HG03575 (cell line): ENCODE results near the gene SIK3.

Experiments used
- ATAC-seq: cut with Tn5 transposase; IDR thresholded peaks from one replicate; pipeline ENCODE4 v1.9.1; 2021; ENCODE audit not compliant: unreplicated experiment, insufficient number of reproducible peaks, low FRiP score; ENCODE audit errors: extremely low read depth

The SIK3 gene

GRCh38 chr11:117022526-117022925 is 75.7 kb downstream of the SIK3 start:
- no peak for ATAC-seq

DNA sequence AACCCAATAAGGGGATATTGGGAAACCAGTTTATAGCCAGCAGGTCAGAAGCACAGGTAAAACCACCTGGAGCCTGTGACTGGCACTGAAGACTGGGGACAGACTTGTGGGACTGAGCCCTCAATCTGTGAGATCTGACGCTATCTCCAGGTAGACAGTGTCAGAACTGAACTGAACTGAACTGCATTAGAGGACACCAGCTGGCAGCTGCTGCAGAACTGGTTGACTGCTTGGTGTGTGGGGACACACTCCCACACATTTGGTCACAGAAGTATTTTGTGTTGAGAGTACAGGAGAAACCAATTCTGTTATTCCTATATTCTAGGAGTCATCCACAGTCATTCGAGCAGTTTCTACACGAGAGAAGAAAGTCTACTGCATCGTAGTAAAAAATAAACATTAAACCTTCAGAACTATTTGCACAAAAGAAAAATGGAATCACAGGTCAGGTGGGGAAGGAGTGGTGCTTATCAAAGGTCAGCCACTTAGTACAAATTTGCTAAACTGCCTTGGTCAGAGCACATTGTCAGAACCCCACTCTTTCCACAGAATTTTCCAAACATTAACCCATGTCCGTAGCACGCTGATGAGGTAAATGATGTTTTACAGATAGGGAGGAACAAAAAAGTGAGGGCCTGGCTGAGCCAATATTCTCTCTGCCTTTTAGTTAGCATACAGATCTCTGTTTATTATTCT is 77.2 kb downstream of the SIK3 start:
- no peak for ATAC-seq

DNA sequence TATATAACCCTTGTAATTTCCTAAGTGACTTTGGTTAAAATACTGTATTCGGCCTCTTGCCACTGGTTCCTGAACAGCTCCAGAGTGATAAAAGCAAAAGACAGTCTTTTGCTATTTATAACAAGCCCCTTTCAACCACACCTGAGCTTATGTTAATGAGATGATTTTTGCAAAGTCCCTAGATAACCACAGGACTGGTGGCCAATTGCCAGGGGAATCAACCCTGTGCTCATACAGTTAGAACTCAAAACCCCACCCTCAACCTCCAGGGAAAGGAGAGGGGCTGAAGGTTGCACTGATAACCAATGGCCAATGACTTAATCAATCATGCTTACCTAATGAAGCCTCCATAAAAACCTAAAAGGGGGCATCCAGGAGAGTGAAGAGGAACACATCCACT is 77.9 kb downstream of the SIK3 start:
- ATAC-seq = no peak

GRCh38 chr11:117019871-117020270 is 78.4 kb downstream of the SIK3 start:
- ATAC-seq = no peak

DNA sequence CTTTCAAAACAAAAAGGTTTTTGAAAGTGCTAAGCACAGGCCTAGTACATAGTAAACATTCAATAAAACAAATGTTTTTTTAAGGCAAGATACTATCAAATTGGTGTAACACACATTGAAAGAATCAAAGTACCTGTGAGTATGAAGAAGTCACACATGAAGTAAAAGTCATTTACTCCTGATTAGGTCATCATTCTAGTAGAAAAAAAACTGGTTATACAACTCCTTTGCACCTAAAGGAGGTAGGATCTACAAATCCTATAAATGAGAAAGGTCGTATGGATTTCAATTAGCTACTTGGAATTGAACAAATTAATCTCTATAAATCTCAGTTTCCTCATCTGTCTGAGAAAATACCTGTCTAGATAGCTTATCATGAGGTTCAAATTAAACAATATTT is 80.8 kb downstream of the SIK3 start:
- ATAC-seq = no peak

DNA sequence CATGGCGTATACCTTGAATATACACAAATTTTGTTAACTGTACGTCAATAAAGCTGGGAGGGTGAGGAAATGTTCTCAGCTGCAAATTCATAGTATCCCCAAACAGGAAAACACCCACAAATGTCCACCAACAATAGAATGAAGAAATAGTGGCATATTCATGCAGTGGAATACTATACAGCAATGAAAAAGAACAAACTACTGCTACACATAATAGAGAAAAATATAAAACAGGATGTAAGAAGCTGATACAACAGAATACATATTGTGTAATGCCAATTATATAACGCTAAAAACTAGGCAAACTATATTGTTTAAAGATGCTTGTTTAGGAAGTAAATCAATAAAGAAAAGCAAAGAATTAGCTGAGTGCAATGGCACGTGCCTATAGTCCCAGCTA is 81.5 kb downstream of the SIK3 start:
- ATAC-seq = no peak

DNA sequence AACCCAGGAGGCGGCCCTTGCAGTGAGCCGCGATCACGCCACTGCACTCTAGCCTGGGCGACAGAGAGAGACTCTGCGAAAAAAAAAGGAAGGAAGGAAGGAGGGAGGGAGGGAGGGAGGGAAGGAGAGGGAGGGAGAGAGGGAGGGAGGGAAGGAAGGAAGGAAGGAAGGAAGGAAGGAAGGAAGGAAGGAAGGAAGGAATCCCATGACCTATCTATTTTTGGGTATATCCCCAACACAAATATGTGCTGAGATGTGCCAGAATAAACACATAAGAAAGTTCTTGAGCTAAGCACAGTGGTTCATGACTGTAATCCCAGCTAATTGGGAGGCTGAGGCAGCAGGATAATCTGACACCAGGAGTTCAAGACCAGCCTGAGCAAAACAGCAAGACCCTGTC is 82.0 kb downstream of the SIK3 start:
- no peak for ATAC-seq

- no peak for ATAC-seq
These were observed 86.7 kb downstream of the SIK3 start for GRCh38 chr11:117011541-117011898.

DNA sequence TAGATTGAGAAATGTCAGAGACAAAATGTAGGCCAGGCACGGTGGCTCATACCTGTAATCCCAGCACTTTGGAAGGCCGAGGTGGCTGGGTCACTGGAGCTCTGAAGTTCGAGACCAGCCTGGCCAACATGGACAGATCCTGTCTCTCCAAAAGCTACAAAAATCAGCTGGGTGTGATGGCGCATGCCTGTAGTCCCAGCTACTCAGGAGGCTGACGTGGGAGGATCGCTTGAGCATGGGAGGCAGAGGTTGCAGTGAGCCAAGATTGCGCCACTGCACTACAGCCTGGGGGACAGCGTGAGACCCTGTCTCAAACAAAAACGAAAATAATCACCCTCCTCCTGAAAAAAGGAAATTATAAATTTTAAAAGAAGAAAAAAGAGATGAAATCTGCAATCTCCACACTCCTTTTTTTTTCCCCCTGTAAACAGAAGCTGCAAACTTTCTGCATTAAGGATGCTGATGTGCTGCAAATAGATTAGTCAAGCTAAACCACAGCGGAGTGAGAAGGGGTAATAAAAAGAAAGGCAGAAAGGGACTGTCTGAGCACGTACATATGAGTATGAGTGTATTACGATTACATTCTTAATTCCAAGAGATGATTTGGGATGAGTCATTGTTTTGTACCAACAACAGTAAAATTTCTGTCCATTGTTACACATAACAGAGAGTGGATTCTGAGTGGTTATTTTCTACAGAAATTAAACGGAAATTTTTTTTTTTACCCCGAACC is 87.3 kb downstream of the SIK3 start:
- no peak for ATAC-seq

DNA sequence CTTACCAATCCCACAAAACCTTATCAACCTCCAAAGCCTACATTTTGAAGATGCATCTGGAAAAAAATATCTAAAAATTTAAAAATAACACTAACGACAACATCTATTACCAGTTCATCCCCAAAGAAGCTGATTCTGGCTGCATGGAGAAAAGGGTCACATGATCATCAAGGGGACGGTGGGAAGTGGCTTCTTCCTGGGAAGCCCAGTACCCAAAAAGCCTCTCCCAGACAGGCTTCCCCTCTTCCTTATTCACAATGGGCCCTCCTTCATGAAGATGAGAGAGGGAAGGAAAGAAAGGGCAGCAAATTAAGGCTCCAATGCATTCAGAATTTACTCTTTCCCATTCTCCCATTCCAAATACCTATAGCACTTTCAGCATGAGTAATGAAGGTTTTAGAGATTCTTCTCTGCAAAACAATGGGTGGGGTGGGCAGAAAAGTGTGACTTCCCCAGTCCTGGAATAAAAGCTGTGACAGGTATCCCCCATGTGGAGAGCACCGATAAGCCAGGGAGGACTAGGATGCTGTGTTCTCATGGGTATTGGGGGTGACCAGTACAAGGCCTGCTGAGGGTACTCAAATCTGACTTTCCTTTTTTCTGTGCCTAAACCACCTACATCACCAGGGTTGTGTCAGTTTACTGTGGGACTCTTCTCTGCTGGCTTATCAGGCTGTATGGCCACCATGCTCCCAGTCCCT is 88.2 kb downstream of the SIK3 start:
- ATAC-seq = no peak

DNA sequence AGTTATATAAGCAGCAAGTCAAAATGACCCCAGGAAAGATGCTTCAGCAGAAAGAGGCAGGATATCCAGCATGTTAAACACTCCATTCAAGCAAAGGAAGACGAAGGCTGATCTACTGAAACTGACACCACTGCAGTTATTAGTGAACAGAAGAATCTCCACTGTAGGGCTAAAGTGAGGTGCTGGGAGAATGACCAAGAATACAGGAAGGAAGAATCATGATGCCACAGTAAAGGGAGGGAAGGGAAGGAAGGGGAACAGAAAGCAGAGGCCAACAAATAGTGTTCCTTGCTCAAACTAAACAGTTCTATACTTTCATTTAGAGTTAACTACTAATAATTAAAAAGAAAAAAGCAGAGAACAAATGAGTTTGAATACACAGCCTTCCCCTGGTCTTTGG is 92.5 kb downstream of the SIK3 start:
- ATAC-seq = no peak

DNA sequence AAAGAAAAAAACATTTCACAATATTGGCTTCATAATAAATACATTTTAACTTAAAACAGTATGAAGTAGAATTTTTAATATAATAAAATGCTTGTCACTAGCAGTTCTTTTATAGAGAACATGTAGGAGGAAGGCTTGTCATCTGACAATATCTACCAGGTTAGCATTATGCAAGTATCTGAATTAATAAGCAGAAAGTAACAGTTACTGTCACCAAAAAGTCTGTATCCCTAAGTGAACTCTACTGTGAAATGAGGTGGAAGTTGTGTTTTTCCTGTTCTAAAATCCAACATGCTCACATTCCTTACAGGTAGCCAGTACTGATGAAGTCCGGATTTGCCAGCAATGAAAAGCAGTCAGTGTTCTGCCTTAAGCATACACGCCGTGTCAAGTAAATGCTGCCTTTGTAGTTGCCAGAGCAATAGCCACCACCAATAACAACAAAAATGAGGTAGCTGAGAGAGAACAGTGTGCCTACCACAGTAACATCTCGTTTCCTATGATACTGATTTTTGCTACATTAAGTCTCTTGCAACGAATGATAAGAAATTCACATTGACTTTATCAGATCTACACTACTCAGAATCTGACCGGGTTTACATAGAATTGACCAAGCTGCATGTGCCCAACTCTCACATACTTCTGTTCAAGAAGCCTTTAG is 95.5 kb downstream of the SIK3 start:
- no peak for ATAC-seq

GRCh38 chr11:117000014-117000737 is 98.1 kb downstream of the SIK3 start:
- no peak for ATAC-seq

GRCh38 chr11:116997071-116997470 is 101.2 kb downstream of the SIK3 start:
- ATAC-seq = no peak

GRCh38 chr11:116994195-116994594 is 104.0 kb downstream of the SIK3 start:
- ATAC-seq = no peak

DNA sequence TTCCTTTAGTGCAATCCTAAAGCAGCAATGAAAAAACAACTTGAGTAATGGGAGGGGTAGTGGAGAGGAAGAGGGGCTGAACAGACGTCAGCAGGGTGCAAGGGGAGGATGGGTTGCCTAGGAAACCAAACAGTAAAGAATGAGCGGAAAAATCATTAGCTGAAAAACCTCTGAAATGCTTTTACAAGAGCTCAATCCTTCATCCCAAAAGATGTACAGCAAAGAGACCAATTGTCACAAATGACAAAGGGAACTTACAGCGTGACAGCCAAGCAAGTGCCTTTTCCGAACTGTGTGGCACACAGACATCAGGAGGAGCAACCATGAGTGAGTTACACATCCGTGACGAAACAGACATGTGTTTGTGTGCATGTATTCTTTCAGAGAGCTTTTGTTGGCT is 104.6 kb downstream of the SIK3 start:
- no peak for ATAC-seq

GRCh38 chr11:116991491-116991890 is 106.7 kb downstream of the SIK3 start:
- ATAC-seq = no peak

DNA sequence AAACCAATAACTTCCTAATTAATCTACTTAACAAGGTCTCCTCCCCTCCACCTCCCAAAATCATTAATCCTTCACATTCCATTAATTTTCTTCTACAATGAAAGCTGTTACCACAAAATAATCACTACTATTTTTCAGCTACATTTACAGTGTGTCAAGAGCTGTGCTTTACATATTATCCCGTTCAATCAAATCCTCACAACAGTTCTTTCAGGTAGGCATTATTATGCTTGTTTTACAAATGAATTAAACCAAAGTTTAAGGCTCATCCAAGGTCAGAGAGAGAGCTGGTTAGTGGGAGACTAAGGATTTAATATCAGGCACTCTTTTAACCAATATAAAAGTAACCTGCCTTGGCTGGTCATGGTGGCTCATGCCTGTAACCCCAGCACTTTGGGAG is 107.4 kb downstream of the SIK3 start:
- ATAC-seq = no peak

GRCh38 chr11:116990061-116990473 is 108.2 kb downstream of the SIK3 start:
- no peak for ATAC-seq
